ENCODE results near the gene KMT2B. TPM values are rescaled to one million over a fixed set of nuclear protein-coding genes. Genes with fewer than 3 reads are reported as not detected.

The KMT2B gene
- total RNA-seq, 1 experiment from 2014 or later: 66.6 TPM

DNA sequence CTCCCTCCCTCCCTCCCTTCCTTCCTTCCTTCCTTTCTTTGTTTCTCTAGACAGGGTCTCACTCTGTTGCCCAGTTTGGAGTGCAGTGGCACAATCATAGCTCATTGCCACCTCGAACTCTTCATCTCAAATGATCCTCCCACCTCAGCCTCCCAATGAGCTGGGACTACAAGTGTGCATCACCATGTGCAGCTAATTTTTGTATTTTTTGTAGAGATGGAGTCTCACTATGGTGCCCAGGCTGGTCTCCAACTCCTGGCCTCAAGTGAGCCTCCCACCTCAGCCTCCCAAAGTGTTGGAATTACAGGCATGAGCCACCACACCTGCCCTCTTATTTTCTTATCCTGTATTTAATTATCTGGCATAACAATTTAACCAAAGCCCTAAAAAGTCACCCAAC, 47.1 kb upstream of the KMT2B start:
- no peaks in the 10 kb centered on the region for H3K36me3 Mint-ChIP-seq
- ChIA-PET CTCF (interaction anchor here (0.6 kb wide), 1 partner anchor 11 kb away, joined by 3 read pairs; no protein-coding TSS in a partner anchor), POLR2A (no interaction called here)
- H3K9me3 Mint-ChIP-seq: no peaks in the 10 kb centered on the region
- H3K4me1 Mint-ChIP-seq: peaks cover 12% of the 10 kb centered on the region; the same call in 1 of the 2 replicates
- no peak overlapping the region for H3K27ac Mint-ChIP-seq
- no peak overlapping the region for H3K4me3 Mint-ChIP-seq
- peaks cover 48% of the 10 kb centered on the region for H3K27me3 Mint-ChIP-seq (ENCODE audit: low read depth)
- DNase-seq (ENCODE audit: low spot score): no peak
- no peak for ATAC-seq
- no peak for TF ChIP-seq FOXJ3 (CRISPR knock-in tag; IDR thresholded peaks at IDR 0.05; ENCODE audit: borderline replicate concordance)
- TF ChIP-seq, protein P1, sequence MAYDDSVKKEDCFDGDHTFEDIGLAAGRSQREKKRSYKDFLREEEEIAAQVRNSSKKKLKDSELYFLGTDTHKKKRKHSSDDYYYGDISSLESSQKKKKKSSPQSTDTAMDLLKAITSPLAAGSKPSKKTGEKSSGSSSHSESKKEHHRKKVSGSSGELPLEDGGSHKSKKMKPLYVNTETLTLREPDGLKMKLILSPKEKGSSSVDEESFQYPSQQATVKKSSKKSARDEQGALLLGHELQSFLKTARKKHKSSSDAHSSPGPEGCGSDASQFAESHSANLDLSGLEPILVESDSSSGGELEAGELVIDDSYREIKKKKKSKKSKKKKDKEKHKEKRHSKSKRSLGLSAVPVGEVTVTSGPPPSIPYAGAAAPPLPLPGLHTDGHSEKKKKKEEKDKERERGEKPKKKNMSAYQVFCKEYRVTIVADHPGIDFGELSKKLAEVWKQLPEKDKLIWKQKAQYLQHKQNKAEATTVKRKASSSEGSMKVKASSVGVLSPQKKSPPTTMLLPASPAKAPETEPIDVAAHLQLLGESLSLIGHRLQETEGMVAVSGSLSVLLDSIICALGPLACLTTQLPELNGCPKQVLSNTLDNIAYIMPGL (CRISPR knock-in tag; IDR thresholded peaks at IDR 0.05): no peak
- TF ChIP-seq, protein P2, sequence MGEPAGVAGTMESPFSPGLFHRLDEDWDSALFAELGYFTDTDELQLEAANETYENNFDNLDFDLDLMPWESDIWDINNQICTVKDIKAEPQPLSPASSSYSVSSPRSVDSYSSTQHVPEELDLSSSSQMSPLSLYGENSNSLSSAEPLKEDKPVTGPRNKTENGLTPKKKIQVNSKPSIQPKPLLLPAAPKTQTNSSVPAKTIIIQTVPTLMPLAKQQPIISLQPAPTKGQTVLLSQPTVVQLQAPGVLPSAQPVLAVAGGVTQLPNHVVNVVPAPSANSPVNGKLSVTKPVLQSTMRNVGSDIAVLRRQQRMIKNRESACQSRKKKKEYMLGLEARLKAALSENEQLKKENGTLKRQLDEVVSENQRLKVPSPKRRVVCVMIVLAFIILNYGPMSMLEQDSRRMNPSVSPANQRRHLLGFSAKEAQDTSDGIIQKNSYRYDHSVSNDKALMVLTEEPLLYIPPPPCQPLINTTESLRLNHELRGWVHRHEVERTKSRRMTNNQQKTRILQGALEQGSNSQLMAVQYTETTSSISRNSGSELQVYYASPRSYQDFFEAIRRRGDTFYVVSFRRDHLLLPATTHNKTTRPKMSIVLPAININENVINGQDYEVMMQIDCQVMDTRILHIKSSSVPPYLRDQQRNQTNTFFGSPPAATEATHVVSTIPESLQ (CRISPR knock-in tag; IDR thresholded peaks at IDR 0.05): no peak
- TF ChIP-seq, protein P3, sequence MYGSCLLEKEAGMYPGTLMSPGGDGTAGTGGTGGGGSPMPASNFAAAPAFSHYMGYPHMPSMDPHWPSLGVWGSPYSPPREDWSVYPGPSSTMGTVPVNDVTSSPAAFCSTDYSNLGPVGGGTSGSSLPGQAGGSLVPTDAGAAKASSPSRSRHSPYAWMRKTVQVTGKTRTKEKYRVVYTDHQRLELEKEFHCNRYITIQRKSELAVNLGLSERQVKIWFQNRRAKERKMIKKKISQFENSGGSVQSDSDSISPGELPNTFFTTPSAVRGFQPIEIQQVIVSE (CRISPR knock-in tag; IDR thresholded peaks at IDR 0.05; ENCODE audit: borderline replicate concordance): no peak
- TF ChIP-seq, protein P4, sequence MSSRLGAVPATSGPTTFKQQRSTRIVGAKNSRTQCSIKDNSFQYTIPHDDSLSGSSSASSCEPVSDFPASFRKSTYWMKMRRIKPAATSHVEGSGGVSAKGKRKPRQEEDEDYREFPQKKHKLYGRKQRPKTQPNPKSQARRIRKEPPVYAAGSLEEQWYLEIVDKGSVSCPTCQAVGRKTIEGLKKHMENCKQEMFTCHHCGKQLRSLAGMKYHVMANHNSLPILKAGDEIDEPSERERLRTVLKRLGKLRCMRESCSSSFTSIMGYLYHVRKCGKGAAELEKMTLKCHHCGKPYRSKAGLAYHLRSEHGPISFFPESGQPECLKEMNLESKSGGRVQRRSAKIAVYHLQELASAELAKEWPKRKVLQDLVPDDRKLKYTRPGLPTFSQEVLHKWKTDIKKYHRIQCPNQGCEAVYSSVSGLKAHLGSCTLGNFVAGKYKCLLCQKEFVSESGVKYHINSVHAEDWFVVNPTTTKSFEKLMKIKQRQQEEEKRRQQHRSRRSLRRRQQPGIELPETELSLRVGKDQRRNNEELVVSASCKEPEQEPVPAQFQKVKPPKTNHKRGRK (CRISPR knock-in tag; IDR thresholded peaks at IDR 0.05; ENCODE audit: borderline replicate concordance): no peak
- no peak for TF ChIP-seq ZNF138 (CRISPR knock-in tag; conservative IDR thresholded peaks at IDR 0.05)
- TF ChIP-seq ATF1 (CRISPR knock-in tag; IDR thresholded peaks at IDR 0.05): no peak
- no peak for TF ChIP-seq TEAD1 (CRISPR knock-in tag; IDR thresholded peaks at IDR 0.05)
- TF ChIP-seq NFE2L1 (CRISPR knock-in tag; IDR thresholded peaks at IDR 0.05): no peak
- TF ChIP-seq JUN (CRISPR knock-in tag; IDR thresholded peaks at IDR 0.05): no peak

DNA sequence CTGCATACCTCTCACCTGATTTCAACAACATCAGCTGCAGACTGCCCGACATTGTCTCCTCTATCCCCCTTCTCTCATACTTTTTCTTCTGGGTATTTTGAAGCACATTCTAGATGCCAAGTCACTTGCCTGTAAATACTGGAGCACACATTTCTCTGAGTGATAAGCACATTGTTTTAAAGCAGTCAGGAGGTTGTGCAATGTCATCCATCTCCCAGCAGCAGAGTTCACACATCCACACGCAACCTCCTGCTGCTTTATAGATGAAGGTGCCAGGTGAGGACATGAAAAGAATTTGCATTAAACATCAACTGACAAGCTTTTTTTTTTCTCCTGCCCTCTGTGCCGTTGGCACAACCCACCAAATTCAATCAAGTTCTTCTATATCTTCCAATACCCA, 46.0 kb upstream of the KMT2B start:
- no peak for ATAC-seq
- CTCF ChIA-PET: interaction anchor here (0.5 kb wide), 1 partner anchor 113 kb away, joined by 3 read pairs; no protein-coding TSS in a partner anchor

More for the DNA sequence above, 46.0 kb upstream of the KMT2B start:
- POLR2A ChIA-PET: no interaction called here
- Mint-ChIP-seq H3K9me3 (no peaks in the 10 kb centered on the region), H3K4me3 (peak overlapping the region; percentile 7; the same call in 1 of the 2 replicates), H3K4me1 (peaks cover 12% of the 10 kb centered on the region; the same call in 1 of the 2 replicates), H3K36me3 (no peaks in the 10 kb centered on the region), H3K27ac (peak overlapping the region; percentile 79; the same call in 1 of the 2 replicates), H3K27me3 (ENCODE audit: low read depth) (peaks cover 50% of the 10 kb centered on the region)
- TF ChIP-seq ZNF121 (CRISPR knock-in tag; IDR thresholded peaks at IDR 0.05): no peak
- no peak for TF ChIP-seq MXD4 (CRISPR knock-in tag; IDR thresholded peaks at IDR 0.05; ENCODE audit: borderline replicate concordance)
- TF ChIP-seq, protein P5, sequence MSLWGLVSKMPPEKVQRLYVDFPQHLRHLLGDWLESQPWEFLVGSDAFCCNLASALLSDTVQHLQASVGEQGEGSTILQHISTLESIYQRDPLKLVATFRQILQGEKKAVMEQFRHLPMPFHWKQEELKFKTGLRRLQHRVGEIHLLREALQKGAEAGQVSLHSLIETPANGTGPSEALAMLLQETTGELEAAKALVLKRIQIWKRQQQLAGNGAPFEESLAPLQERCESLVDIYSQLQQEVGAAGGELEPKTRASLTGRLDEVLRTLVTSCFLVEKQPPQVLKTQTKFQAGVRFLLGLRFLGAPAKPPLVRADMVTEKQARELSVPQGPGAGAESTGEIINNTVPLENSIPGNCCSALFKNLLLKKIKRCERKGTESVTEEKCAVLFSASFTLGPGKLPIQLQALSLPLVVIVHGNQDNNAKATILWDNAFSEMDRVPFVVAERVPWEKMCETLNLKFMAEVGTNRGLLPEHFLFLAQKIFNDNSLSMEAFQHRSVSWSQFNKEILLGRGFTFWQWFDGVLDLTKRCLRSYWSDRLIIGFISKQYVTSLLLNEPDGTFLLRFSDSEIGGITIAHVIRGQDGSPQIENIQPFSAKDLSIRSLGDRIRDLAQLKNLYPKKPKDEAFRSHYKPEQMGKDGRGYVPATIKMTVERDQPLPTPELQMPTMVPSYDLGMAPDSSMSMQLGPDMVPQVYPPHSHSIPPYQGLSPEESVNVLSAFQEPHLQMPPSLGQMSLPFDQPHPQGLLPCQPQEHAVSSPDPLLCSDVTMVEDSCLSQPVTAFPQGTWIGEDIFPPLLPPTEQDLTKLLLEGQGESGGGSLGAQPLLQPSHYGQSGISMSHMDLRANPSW (CRISPR knock-in tag; conservative IDR thresholded peaks at IDR 0.05; ENCODE audit: low read depth): no peak
- TF ChIP-seq, protein P6, sequence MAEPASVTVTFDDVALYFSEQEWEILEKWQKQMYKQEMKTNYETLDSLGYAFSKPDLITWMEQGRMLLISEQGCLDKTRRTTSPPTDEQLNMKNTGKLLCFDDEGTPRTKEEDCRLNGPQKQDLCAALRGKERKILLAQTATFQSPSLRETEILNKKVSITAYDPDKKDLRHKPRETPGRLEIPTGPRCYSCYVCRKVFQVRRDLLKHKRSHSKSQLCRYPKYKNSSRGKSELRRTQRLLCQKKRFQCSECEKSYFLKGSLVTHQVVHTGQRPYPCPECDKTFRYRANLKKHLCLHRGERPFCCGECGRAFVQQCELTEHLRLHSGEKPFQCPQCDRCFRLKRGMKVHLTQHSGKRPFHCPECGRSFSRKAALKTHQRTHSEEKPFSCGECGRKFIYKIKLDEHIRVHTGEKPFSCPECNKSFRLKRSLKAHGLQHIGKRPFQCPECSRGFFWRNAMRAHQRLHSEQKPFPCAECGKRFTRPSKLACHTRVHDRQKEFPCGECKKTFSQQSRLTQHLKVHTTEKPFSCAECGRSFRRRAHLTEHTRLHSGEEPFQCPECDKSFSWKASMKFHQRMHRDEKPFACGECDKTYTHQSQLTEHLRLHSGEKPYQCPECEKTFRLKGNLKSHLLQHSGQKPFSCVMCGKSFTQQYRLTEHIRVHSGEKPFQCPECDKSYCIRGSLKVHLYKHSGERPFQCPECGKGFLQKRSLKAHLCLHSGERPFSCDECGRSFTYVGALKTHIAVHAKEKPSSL (CRISPR knock-in tag; conservative IDR thresholded peaks at IDR 0.05): no peak
- TF ChIP-seq CBFB (CRISPR knock-in tag; IDR thresholded peaks at IDR 0.05; ENCODE audit: low read depth): no peak
- TF ChIP-seq, protein P2 (CRISPR knock-in tag; IDR thresholded peaks at IDR 0.05): no peak
- DNase-seq (ENCODE audit: low spot score): no peak
